Stimulated activated CD4-positive, alpha-beta T cell treated with anti-CD3 and anti-CD28 coated beads, Interleukin-12 subunit alpha, Interleukin-12 subunit beta, amount 100 ng/mL, for 24 hours (primary cell): ENCODE results near the gene RAI1.

Experiments
- DNase-seq, 2 experiments: peaks; one replicate each; pipeline ENCODE4 v3.0.0-alpha.2; 2020; ENCODE audit warnings: low read depth in 2 of 2

RAI1 gene

GRCh38 chr17:17698371-17698770 is 17.1 kb downstream of the RAI1 start:
- no peak for DNase-seq

DNA sequence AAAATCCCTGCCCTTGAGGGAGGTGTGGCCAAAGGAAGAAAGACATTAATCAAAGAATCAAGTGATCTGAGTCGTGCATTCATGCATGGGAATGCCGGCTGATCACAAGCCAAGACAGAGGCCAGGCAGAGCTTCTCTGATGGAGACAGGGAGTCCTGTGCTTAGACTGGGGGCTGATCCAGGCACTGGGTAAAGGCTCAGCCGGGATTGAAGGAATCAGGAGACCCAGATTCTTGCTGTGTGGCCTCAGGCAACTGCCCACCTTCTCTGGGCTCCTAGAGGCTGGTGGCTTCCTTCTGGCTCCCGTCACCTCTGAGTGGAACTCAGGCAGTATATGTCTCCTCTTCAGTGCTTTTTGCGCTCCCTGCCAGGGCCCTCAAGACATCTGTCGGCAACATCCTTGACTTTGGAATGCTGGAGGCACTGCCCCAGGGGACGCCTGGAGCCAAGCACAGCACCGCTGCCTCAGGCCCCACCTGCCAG is 17.7 kb downstream of the RAI1 start:
- DNase-seq: no peak

DNA sequence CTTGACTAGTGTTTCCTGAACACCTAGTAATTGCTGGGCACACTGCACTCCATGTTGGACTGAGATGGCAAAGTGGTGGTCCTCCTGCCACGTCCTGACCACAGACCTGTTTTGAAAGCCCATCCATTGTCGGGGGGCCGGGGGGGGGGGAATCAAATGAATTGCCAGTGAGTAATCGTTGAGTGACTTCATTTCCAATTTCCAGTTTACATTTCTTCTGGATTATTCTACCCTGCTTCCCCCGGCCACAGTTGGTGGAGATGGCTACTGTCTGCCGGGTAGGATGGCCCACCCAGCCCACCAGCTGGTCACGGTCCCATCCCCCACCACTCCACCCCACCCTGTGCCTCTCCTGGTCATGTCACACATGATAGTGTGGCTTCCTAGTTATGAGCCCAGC is 18.2 kb downstream of the RAI1 start:
- no peak for DNase-seq

- no peak for DNase-seq
Observed at GRCh38 chr17:17700251-17700969, 19.2 kb downstream of the RAI1 start.

DNA sequence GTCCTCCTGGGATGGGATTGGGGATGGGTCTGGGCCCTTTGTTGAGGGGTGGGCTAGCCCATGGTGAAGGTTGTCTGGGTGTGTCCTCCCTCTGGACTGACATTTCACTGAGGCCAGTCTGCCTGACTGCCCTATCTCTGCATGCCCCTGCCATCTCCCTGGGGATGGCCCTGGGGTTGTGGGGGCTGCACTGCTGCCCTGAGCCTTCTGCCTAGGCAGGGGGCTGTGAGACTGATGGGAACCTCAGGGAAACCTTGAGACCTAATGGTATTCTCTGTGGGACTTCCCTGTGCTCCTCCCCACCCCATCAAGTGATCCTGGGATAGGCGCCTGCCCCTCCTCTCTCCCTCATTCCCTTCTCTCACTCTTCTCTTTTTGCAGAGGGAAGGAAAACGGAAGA is 19.9 kb downstream of the RAI1 start:
- DNase-seq: no peak

DNA sequence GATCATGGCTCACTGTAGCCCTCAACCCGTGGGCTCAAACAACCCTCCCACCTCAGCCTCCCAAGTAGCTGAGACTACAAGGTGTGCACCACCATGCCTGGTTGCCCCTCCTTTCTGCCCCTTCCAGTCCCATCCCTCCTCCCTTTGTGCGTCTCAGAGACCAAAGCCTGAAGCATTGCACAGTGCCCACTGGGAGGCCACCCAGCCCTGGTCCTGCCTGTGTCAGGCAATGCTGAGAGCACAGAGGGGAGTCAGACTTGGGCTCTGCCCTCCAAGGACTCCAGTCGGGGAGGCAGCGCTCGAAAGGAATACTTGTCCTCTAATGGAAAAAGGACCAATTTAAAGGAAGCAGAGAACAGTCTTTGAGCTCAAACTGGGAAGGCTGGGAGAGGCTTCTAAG is 20.4 kb downstream of the RAI1 start:
- no peak for DNase-seq

- DNase-seq: no peak
Observed at GRCh38 chr17:17702449-17703139, 21.3 kb downstream of the RAI1 start.

DNA sequence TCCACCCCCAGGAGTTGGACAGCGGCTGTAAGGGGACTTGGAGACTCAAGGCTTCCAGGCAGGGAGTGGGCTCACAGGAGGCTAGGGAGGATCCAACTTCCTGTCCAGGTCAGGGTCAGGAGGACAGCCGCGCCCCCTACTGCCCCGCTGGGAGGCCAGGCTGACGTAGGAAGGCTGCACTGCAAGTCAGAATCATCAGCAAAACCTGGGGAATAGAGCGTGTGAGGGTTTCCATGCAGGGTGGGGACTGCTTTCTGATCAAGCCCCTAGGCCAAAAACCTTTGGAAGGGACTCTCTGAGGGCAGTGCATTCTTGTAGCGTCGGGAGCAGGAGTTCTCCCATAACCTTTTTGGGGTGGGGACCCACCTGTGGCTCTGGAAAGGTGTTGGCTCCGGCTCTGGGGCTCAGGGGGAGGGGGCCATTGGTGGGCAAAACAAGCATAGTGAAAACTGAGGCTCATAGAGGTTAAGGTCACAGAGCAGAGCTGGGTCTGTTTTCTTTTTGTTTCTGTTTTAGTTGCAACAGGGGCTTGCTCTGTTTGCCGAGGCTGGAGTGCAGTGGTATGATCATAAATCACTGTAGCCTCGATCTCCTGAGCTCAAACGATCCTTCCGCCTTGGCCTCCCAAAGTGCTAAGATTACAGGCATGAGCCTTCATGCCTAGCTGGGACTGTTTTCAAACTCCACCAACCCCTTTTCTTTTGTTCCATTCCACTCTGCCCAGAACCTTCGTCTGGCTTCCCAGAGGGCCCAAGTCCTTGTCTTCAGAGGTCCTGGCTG is 22.1 kb downstream of the RAI1 start:
- no peak for DNase-seq

GRCh38 chr17:17704931-17705330 is 23.7 kb downstream of the RAI1 start:
- no peak for DNase-seq

DNA sequence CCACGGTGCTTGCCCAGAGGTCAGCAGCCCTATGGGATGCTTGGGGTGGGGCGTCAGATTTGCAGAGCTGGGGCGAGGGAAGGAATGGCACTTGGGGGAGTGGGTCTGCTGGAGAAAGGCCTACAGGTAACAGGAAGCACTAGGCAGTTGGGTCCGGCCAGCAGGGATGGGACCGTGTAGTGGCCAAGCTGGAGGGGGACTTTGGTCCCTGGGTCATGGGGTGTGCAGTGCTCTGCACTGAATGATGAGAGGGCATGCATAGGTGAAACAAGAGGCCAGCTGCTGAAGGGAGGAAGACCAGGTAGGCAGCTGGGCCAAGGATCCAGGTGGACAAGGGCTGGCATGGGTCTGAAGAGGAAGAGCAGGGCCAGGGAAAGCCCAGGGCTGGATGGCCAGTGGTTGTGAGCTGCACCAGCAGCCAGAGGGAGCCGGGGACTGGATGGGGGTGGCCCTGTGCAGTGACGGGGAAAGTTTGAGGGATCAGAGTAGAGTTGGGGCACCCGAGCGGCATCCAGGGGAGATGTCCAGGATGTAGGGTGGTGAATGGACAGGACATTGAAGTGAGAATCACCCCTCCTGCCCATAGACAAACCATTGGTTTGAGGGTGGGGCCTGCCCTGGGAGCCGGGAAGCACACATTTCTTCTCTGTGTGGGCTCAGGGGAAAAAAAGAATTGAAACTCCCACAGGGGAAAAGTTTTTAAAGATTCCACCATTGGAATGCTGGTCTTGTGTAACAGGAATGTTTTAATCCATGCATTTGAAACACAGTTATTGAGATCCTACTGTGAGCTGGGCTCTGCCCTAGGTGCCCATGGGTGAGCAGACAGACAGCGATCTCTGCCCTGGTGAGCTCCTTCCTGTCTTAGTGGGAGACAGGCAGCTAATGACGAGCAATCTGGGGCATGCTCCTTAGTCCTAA is 25.1 kb downstream of the RAI1 start:
- DNase-seq: no peak

DNA sequence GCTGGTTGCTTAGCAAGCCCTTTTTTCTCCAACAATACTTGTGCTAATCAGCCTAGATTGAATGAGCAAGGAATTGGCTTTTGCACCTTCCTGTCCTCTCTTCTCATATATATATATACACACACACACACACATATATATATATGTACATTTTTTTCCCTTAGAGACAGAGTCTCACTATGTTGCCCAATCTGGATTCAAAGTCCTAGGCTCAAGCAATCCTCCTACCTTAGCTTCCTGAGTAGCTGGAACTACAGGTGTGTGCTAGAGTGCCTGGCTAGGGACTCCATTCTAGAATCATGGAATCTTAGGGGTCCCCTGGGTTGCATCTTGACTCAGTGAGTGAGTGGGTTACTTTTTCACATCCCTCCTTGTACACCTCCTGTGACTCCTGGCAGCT is 27.0 kb downstream of the RAI1 start:
- DNase-seq: no peak

GRCh38 chr17:17708816-17709215 is 27.6 kb downstream of the RAI1 start:
- DNase-seq: no peak

GRCh38 chr17:17709815-17710321 is 28.6 kb downstream of the RAI1 start:
- no peak for DNase-seq

GRCh38 chr17:17710355-17710727 is 29.1 kb downstream of the RAI1 start:
- DNase-seq: no peak

DNA sequence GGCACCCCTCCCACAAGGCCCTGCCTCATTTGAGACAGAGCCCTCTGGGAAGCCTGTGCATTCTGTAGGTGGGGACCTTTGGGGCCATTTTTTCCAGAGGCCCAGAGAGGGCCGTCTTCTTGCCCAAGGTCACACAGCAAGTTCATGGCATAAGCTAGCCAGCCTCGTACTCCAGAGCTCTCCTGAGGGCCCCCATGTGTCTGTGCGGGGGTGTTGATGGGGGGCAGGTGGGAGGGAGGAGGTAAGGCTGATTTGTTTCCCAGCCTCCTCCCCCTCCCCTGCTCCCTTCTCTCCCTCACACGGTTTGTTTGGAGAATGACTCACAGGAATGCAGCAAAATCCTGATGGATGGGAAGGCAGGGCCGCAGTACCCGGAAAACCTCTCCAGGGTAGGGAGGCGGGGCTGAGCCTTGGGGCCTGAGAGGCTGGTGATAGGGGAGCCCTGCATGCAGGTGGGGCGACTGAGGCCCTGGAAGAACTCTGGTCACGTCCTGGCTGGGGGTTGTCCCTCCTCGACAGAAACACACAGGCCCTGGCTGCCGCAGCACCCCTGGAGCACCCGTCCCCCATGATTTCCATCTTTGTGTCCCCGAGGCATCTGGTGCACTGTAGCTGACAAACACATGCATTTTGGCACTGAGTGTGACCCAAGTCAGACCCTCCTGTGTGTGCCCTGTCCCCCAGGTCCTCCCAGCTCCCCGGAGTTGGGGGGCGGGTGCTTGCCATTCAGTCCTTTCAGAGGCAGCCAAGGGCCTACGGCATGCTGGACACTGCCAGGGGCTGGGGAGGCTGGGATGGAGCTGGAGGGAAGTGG is 29.7 kb downstream of the RAI1 start:
- no peak for DNase-seq

DNA sequence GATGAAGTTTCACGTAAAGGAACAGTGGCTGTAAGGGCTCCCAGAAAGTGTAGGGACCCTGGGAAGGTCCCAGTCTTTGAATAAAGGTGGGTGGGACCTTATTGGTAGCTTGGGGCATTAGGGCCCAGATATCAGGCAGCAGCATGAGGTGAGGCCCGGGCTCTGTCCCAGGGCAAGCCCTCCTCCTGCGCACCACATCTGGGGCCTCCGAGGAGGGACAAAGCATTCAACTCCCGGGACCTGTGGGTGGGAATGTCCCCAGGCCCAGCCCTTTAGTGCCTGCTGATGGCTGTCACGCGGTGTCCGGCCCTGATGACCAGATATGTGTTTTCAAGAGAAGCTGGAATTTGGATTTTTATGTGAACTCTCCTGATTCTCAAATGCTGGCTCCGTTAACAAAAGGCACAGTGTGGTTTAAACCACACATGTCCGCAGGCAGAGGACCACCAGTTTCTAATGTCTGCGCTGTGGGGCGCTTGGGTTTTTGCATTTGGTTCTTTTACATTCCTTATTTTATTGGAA is 30.4 kb downstream of the RAI1 start:
- no peak for DNase-seq

GRCh38 chr17:17712268-17712924 is 31.1 kb downstream of the RAI1 start:
- no peak for DNase-seq

GRCh38 chr17:17713839-17714238 is 32.6 kb downstream of the RAI1 start:
- DNase-seq: no peak

DNA sequence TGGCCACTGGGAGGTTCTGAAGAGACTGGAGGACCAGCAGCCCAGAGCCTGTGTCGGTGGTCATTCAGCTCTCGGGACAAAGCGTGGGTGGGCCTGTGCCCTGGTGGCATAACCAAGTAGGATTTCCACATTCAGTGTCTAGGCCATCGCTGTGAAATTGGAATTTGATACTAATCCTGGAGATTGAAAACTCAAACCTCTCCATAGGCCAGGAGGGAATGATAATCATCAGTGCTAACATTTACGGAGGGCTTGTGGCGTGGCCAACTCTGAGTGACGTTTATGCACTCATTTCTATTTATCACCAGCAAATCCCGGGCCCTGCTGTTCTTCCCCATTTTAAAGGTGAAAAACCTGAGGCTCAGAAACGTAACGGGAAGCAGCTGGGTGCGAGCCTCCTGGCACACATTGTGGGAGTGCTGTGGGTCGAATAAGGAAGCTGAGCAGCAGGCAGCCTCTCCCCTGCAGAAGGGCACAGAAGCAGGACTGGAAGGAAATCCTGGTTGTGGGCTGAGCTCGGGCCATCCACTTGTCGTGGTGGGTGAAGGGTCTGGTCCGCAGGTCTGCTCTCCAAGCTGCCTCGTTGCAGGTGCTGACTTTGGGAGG is 33.1 kb downstream of the RAI1 start:
- no peak for DNase-seq
